Karpas-422 (cell line): ENCODE data around the gene ATP5IF1. TPM values are rescaled to one million over a fixed set of nuclear protein-coding genes. Genes with fewer than 3 reads are reported as not detected.

Source experiments
- DNase-seq: peaks from one replicate; pipeline ENCODE4 v3.0.0-alpha.2; 2015
- H2AFZ ChIP-seq: fragments of 200-600 bp; sonication (generic); 2 replicates; pipeline ENCODE4 v1.6.1; 2014; ENCODE audit warnings: antibody characterized with exemption, low read length, mixed read lengths
- H3K27ac ChIP-seq: fragments of 200-600 bp; sonication (generic); 2 replicates; pipeline ENCODE4 v1.5.1; 2014; ENCODE audit warnings: mild to moderate bottlenecking, low read length, moderate library complexity
- H3K27me3 ChIP-seq: fragments of 200-600 bp; sonication (generic); 2 replicates; pipeline ENCODE4 v1.6.1; 2014; ENCODE audit warnings: low read length, mixed read lengths
- H3K36me3 ChIP-seq: fragments of 200-600 bp; sonication (generic); 2 replicates; pipeline ENCODE4 v1.6.1; 2014; ENCODE audit warnings: low read length, mixed read lengths; ENCODE audit not compliant: insufficient read depth
- H3K4me1 ChIP-seq: fragments of 200-600 bp; sonication (generic); 2 replicates; pipeline ENCODE4 v1.6.1; 2014; ENCODE audit warnings: mild to moderate bottlenecking, low read length, mixed read lengths
- H3K4me2 ChIP-seq: fragments of 200-600 bp; sonication (generic); 2 replicates; pipeline ENCODE4 v1.6.1; 2014; ENCODE audit warnings: low read length, low read depth, mild to moderate bottlenecking; ENCODE audit not compliant: poor library complexity, severe bottlenecking
- H3K4me3 ChIP-seq: fragments of 200-600 bp; sonication (generic); 2 replicates; pipeline ENCODE4 v1.5.1; 2014; ENCODE audit warnings: mild to moderate bottlenecking, antibody characterized with exemption, low read length, mixed read lengths
- H3K79me2 ChIP-seq: fragments of 200-600 bp; sonication (generic); 2 replicates; pipeline ENCODE4 v1.6.1; 2014; ENCODE audit warnings: mild to moderate bottlenecking, low read length, mixed read lengths
- H3K9ac ChIP-seq: fragments of 200-600 bp; sonication (generic); 2 replicates; pipeline ENCODE4 v1.6.0; 2014; ENCODE audit warnings: low read length
- H3K9me2 ChIP-seq: fragments of 200-600 bp; sonication (generic), shearing (Covaris generic); replicated peaks from 2 replicates; pipeline ENCODE4 v1.6.0; 2014; ENCODE audit warnings: mild to moderate bottlenecking, low read length, moderate library complexity; ENCODE audit not compliant: insufficient read depth
- H3K9me3 ChIP-seq: fragments of 300-700, 200-600 bp; sonication (generic); 2 replicates; pipeline ENCODE4 v1.6.1; 2014; ENCODE audit warnings: low read length, mixed read lengths
- H4K20me1 ChIP-seq: fragments of 200-600 bp; sonication (generic); 2 replicates; pipeline ENCODE4 v1.6.1; 2014; ENCODE audit warnings: mild to moderate bottlenecking, antibody characterized with exemption, low read length, low read depth; ENCODE audit not compliant: insufficient read depth
- total RNA-seq: library from RNA; depleted of rRNA; stranded (reverse); fragments of >200 nt; shearing (Covaris generic); gene quantifications from 2 replicates; pipeline ENCODE4 v1.2.3, GENCODE V29; 2014; ENCODE audit warnings: low replicate concordance; rRNA removed

Gene ATP5IF1
- total RNA-seq = 248 and 524 TPM in 2 replicates

GRCh38 chr1:28235755-28236655 is at the start of gene ATP5IF1:
TSS of gene ATP5IF1 (plus strand) at chr1:28236124. CDS start at chr1:28236184, 60 bp downstream.
- peaks cover 45% of the 10 kb centered on the region for H3K79me2 ChIP-seq

DNA sequence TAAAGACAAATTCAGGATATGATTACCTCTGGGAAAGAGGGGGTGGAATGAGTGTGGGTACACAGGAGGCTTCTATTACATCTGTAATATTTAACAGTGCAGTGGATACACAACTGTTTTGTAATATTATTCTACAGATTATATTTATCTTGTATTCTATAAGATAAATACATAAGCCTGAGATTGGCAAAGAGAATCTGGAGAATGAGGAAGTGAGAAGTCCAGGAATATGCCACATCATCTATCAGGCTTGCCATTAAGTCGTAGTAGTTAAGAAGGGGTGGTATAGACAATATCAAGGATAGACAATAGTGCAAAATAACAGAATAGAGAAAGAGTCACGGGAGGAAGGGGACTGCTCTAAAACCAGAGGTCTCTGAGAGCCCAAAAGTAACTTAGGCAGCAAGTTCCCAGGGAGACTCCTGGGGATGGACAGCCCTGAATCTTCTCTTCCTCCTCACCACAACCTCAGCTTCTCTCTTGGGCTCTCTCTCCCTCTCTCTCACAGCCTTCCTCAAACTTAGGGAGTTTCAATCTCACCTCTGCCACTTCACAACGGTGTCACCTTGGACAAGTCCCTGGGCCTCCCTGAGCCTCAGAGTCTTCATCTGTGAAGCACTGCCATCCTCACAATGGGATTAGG is 45.5 kb upstream of the ATP5IF1 start:
- no peak overlapping the region for H3K4me2 ChIP-seq
- no peaks in the 10 kb centered on the region for H3K79me2 ChIP-seq
- no peaks in the 10 kb centered on the region for H3K9me3 ChIP-seq
- no peaks in the 10 kb centered on the region for H3K36me3 ChIP-seq
- H3K9me2 ChIP-seq = no peaks in the 10 kb centered on the region
- H3K27me3 ChIP-seq = no peaks in the 10 kb centered on the region
- no peak overlapping the region for H2AFZ ChIP-seq
- DNase-seq = no peak
- no peak overlapping the region for H3K27ac ChIP-seq
- no peaks in the 10 kb centered on the region; the same call in 1 of the 2 replicates for H3K4me1 ChIP-seq
- H3K9ac ChIP-seq = no peak overlapping the region
- H3K4me3 ChIP-seq = no peak overlapping the region
- no peaks in the 10 kb centered on the region for H4K20me1 ChIP-seq

More at GRCh38 chr1:28235755-28236655, at the start of gene ATP5IF1:
- peak; percentile 99 for DNase-seq
- no peaks in the 10 kb centered on the region for H3K27me3 ChIP-seq
- peak within 1 kb of the TSS; percentile 64 for H3K27ac ChIP-seq
- peaks cover 39% of the 10 kb centered on the region for H3K4me1 ChIP-seq
- peak within 1 kb of the TSS; percentile 97 for H3K4me3 ChIP-seq
- H3K9me2 ChIP-seq = no peaks in the 10 kb centered on the region
- H3K4me2 ChIP-seq = peak within 1 kb of the TSS; percentile 85
- H3K9ac ChIP-seq = peak within 1 kb of the TSS; percentile 97
- peak within 1 kb of the TSS; percentile 73 for H2AFZ ChIP-seq
- H4K20me1 ChIP-seq = peaks cover 8% of the 10 kb centered on the region; the same call in 1 of the 2 replicates
- no peaks in the 10 kb centered on the region for H3K9me3 ChIP-seq
- H3K36me3 ChIP-seq = peaks cover 8% of the 10 kb centered on the region; the same call in 1 of the 2 replicates

GRCh38 chr1:28190996-28191645 is 44.8 kb upstream of the ATP5IF1 start:
- Histone ChIP-seq H3K9me2 (no peaks in the 10 kb centered on the region), H3K79me2 (no peaks in the 10 kb centered on the region), H3K27ac (no peak overlapping the region), H2AFZ (no peak overlapping the region), H3K9ac (no peak overlapping the region), H3K4me1 (no peaks in the 10 kb centered on the region; the same call in 1 of the 2 replicates), H3K36me3 (no peaks in the 10 kb centered on the region), H3K4me2 (no peak overlapping the region), H3K27me3 (no peaks in the 10 kb centered on the region), H4K20me1 (no peaks in the 10 kb centered on the region), H3K9me3 (no peaks in the 10 kb centered on the region), H3K4me3 (no peak overlapping the region)
- no peak for DNase-seq

DNA sequence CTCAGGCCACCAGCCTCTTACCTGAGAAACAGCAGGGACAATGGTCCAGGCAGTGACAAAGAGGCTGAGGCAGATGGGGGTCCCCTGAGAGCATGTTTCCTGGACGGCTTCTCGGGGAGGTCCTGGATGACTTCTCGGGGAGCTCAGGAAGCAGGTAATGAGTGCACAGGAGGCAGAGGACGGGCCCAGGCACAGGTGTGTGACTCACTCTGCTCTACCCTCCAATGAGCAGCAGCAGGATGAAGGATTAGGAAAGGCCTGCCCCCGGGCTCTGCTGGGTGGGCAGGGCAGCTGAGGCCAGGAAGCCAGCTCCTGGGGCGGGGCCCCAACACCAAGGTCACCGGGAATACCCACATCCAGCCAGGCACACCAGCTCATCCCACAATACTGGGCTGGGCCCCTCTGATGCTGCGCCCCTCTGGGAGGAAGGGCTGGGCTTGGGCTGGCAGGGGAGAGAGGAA is 42.2 kb upstream of the ATP5IF1 start:
- peaks cover 10% of the 10 kb centered on the region for H3K36me3 ChIP-seq
- peaks cover 8% of the 10 kb centered on the region for H3K4me1 ChIP-seq
- H2AFZ ChIP-seq = no peak overlapping the region
- no peak overlapping the region for H3K4me2 ChIP-seq
- no peaks in the 10 kb centered on the region for H3K9me3 ChIP-seq
- H4K20me1 ChIP-seq = no peaks in the 10 kb centered on the region
- H3K27ac ChIP-seq = no peak overlapping the region
- no peaks in the 10 kb centered on the region for H3K27me3 ChIP-seq
- H3K9ac ChIP-seq = no peak overlapping the region
- no peak for DNase-seq
- no peaks in the 10 kb centered on the region for H3K79me2 ChIP-seq
- H3K4me3 ChIP-seq = no peak overlapping the region
- H3K9me2 ChIP-seq = no peaks in the 10 kb centered on the region

DNA sequence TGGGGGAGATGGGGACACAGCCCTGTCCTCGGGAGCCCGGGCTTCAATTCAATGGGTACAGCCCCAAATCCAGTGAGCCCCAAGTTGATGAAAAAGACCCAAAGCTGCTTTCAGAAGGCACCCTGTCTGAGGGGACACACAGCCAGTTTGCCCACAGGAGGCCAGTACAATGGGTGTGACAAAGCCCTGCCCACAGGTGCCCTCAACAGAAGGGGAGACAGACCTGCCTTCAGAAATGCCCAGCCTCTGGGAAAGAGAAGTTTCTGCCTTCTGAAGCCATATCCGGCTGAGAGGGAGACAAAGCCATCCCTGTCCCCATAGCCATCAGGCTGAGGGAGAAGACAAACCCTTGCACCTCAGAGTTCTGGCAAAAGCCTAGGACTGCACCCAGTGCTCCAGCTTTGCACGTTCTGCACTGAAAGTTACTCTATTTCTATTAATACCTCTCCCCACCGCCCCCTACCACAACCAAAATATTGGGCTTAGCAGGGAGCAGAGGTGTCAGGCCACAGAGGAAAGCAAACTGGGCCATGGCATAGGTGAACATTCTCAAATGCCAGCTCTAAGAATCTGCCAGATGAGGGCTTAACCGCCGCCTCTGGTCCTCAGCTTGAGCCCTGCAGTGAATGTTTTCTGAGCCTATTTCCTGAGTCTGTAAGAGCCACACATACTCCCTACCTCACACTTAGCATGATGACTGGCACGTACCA is 41.4 kb upstream of the ATP5IF1 start:
- H3K4me2 ChIP-seq = no peak overlapping the region
- no peaks in the 10 kb centered on the region for H3K79me2 ChIP-seq
- H2AFZ ChIP-seq = no peak overlapping the region
- H3K9me3 ChIP-seq = no peaks in the 10 kb centered on the region
- H3K4me1 ChIP-seq = peaks cover 8% of the 10 kb centered on the region
- H3K9ac ChIP-seq = no peak overlapping the region
- H3K9me2 ChIP-seq = no peaks in the 10 kb centered on the region
- peaks cover 17% of the 10 kb centered on the region for H3K36me3 ChIP-seq
- no peaks in the 10 kb centered on the region for H3K27me3 ChIP-seq
- DNase-seq = no peak
- H4K20me1 ChIP-seq = no peaks in the 10 kb centered on the region
- H3K27ac ChIP-seq = no peak overlapping the region
- no peak overlapping the region for H3K4me3 ChIP-seq

- DNase-seq = no peak
- Histone ChIP-seq H3K27ac (no peak overlapping the region), H3K4me3 (no peak overlapping the region), H2AFZ (no peak overlapping the region), H3K4me1 (peaks cover 8% of the 10 kb centered on the region), H3K9me3 (no peaks in the 10 kb centered on the region), H3K9ac (no peak overlapping the region), H3K27me3 (no peaks in the 10 kb centered on the region), H3K79me2 (no peaks in the 10 kb centered on the region), H4K20me1 (no peaks in the 10 kb centered on the region), H3K36me3 (peaks cover 26% of the 10 kb centered on the region), H3K4me2 (no peak overlapping the region), H3K9me2 (no peaks in the 10 kb centered on the region)
These were observed 40.1 kb upstream of the ATP5IF1 start for GRCh38 chr1:28195780-28196179.

- H4K20me1 ChIP-seq = no peaks in the 10 kb centered on the region
- peaks cover 8% of the 10 kb centered on the region for H3K4me1 ChIP-seq
- no peak for DNase-seq
- H3K9me2 ChIP-seq = no peaks in the 10 kb centered on the region
- H3K9me3 ChIP-seq = no peaks in the 10 kb centered on the region
- H3K36me3 ChIP-seq = peaks cover 32% of the 10 kb centered on the region
- no peak overlapping the region for H2AFZ ChIP-seq
- no peaks in the 10 kb centered on the region for H3K79me2 ChIP-seq
- H3K4me3 ChIP-seq = no peak overlapping the region
- H3K4me2 ChIP-seq = no peak overlapping the region
- H3K27ac ChIP-seq = no peak overlapping the region
- no peak overlapping the region for H3K9ac ChIP-seq
- no peaks in the 10 kb centered on the region for H3K27me3 ChIP-seq
These were observed 39.6 kb upstream of the ATP5IF1 start for GRCh38 chr1:28196330-28196729.
